Measurements from ENCODE around the gene TNFAIP2.

GRCh38 chr14:103100281-103101121 lies 22.8 kb upstream of the TNFAIP2 start:
- TF ChIP-seq EZH2 (IDR thresholded peaks at IDR 0.05; ENCODE audit: insufficient read depth, poor library complexity, severe bottlenecking) (no peak), EZH2phosphoT487 (IDR thresholded peaks at IDR 0.05; ENCODE audit: insufficient read depth, low read depth) (no peak)

Data from GM23248 (cell line).